GM12878 (cell line): ENCODE data around the gene FBXO39. TPM values are rescaled to one million over a fixed set of nuclear protein-coding genes. Genes with fewer than 3 reads are reported as not detected.

Experiments used
- ATAC-seq: fragments of 200-7000 bp; cut with Tn5 transposase; 3 replicates; pipeline ENCODE4 v1.9.1; 2020; ENCODE audit warnings: mild to moderate bottlenecking, moderate library complexity
- BruUV-seq: library from RNA; stranded (reverse); fragments of 400-500 nt; replicated peaks from 2 replicates; lab custom pipeline; 2021; lab: Mats Ljungman, UMichigan
- CTCF ChIA-PET: fragments of 300-600 bp; sonication (Branson Sonifier 250); formaldehyde crosslinking; extraction: SDS; loops from one replicate; lab custom pipeline; 2021; ENCODE audit warnings: inconsistent platforms; lab: Yijun Ruan, JAX
- POLR2A ChIA-PET: fragments of 350-600 bp; formaldehyde crosslinking; extraction: SDS; loops from one replicate; lab custom pipeline; 2021; ENCODE audit warnings: inconsistent platforms; lab: Charles Lee
- RAD21 ChIA-PET: fragments of 300-600 bp; sonication (Branson Sonifier 250); formaldehyde crosslinking; loops from one replicate; lab custom pipeline; 2023; ENCODE audit warnings: antibody characterized with exemption; ENCODE audit not compliant: unreplicated experiment; lab: Charles Lee
- SMC1A ChIA-PET: fragments of 300-600 bp; sonication (Branson Sonifier 250); formaldehyde crosslinking; loops from one replicate; lab custom pipeline; 2023; ENCODE audit not compliant: unreplicated experiment, uncharacterized antibody; lab: Charles Lee
- DNase-seq: peaks from one replicate; pipeline ENCODE4 v3.0.0-alpha.2; 2011; ENCODE audit warnings: low read depth, low spot score
- FAIRE-seq: peaks from 3 replicates; lab custom pipeline; 2011; peaks lifted over from hg19 to GRCh38; lab: Jason Lieb, UNC
- H2AFZ ChIP-seq: 2 replicates; pipeline ENCODE4 v1.6.0; 2011; ENCODE audit warnings: low read depth, low read length, control low read depth; ENCODE audit not compliant: control insufficient read depth
- H3K27ac ChIP-seq: 2 replicates; pipeline ENCODE4 v1.5.1; 2011; ENCODE audit warnings: control low read depth; ENCODE audit not compliant: control insufficient read depth, insufficient read depth
- H3K27me3 ChIP-seq, 2 experiments: replicated peaks in 1 of 2; 2 replicates each; pipeline versions ENCODE4 v1.6.0 to v1.6.1; 2011; ENCODE audit warnings: low read length in 1 of 2; ENCODE audit not compliant: control insufficient read depth in 2 of 2, insufficient read depth in 2 of 2
- H3K36me3 ChIP-seq, 2 experiments: 2 replicates each; pipeline ENCODE4 v1.5.1; 2011; ENCODE audit warnings: low read length in 1 of 2; ENCODE audit not compliant: control insufficient read depth in 2 of 2, insufficient read depth in 2 of 2
- H3K4me1 ChIP-seq: 2 replicates; pipeline ENCODE4 v1.6.1; 2011; ENCODE audit warnings: mild to moderate bottlenecking, low read length, moderate library complexity, mixed read lengths; ENCODE audit not compliant: control insufficient read depth, insufficient read depth
- H3K4me2 ChIP-seq: 2 replicates; pipeline ENCODE4 v1.6.0; 2011; ENCODE audit warnings: control low read depth; ENCODE audit not compliant: control insufficient read depth, insufficient read depth
- H3K4me3 ChIP-seq: fragments of 200-600 bp; sonication (generic); 2 replicates; pipeline ENCODE4 v1.5.1; 2016
- H3K79me2 ChIP-seq: 2 replicates; pipeline ENCODE4 v1.6.0; 2011; ENCODE audit warnings: low read length; ENCODE audit not compliant: control insufficient read depth, insufficient read depth
- H3K9ac ChIP-seq: 2 replicates; pipeline ENCODE4 v1.8.0; 2011; ENCODE audit warnings: low read length, control low read depth, mixed read lengths; ENCODE audit not compliant: control insufficient read depth, insufficient read depth
- H3K9me3 ChIP-seq: replicated peaks from 3 replicates; pipeline ENCODE4 v1.5.1; 2011; ENCODE audit warnings: mild to moderate bottlenecking, low read length; ENCODE audit not compliant: control insufficient read depth, insufficient read depth
- H4K20me1 ChIP-seq: 2 replicates; pipeline ENCODE4 v1.6.0; 2011; ENCODE audit not compliant: control insufficient read depth, insufficient read depth
- ASH2L ChIP-seq: fragments of 300-600, 200-600 bp; sonication (generic); IDR thresholded peaks from 2 replicates; pipeline ENCODE4 v1.6.1; 2017; ENCODE audit warnings: low read depth, mild to moderate bottlenecking, borderline replicate concordance
- ATF2 ChIP-seq: IDR thresholded peaks from 2 replicates; pipeline ENCODE4 v1.6.1; 2012; ENCODE audit warnings: low read length, inconsistent platforms
- JUNB ChIP-seq: IDR thresholded peaks from 2 replicates; pipeline ENCODE4 v1.6.1; 2016; ENCODE audit warnings: antibody characterized with exemption, mild to moderate bottlenecking
- NFYB ChIP-seq: IDR thresholded peaks from 2 replicates; pipeline ENCODE4 v1.6.1; 2011; ENCODE audit warnings: low read depth, mild to moderate bottlenecking, low read length, improper control_type of control experiment, moderate library complexity; ENCODE audit not compliant: insufficient read depth
- NR2C2 ChIP-seq: IDR thresholded peaks from 2 replicates; pipeline ENCODE4 v1.6.1; 2011; ENCODE audit warnings: borderline replicate concordance, low read depth; ENCODE audit not compliant: control insufficient read depth, insufficient read length
- SMC3 ChIP-seq: IDR thresholded peaks from 2 replicates; pipeline ENCODE4 v1.6.1; 2011; ENCODE audit warnings: low read length, improper control_type of control experiment, borderline replicate concordance
- SREBF2 ChIP-seq: IDR thresholded peaks from 2 replicates; pipeline ENCODE4 v1.6.1; 2012; ENCODE audit warnings: mild to moderate bottlenecking, low read length
- STAT3 ChIP-seq: IDR thresholded peaks from 2 replicates; pipeline ENCODE4 v1.6.1; 2011; ENCODE audit warnings: low read depth, low read length, improper control_type of control experiment
- TARDBP ChIP-seq: IDR thresholded peaks from 2 replicates; pipeline ENCODE4 v1.6.1; 2016; ENCODE audit warnings: borderline replicate concordance
- USF2 ChIP-seq: IDR thresholded peaks from 2 replicates; pipeline ENCODE4 v1.6.1; 2011; ENCODE audit warnings: low read depth, low read length, improper control_type of control experiment, borderline replicate concordance
- YBX1 ChIP-seq: fragments of 450-650 bp; IDR thresholded peaks from 2 replicates; pipeline ENCODE4 v1.6.1; 2016; ENCODE audit warnings: antibody characterized with exemption
- ZNF384 ChIP-seq: IDR thresholded peaks from 2 replicates; pipeline ENCODE4 v1.6.1; 2012; ENCODE audit warnings: low read depth, mild to moderate bottlenecking, low read length, improper control_type of control experiment, borderline replicate concordance
- WGBS: methylation state at CpG from one replicate; pipeline ENCODE4 v1.1.6; 2016; ENCODE audit warnings: low lambda C conversion rate; ENCODE audit not compliant: insufficient replicate concordance, insufficient coverage; ENCODE audit errors: missing lambda C conversion rate; 5-methylcytosine and 5-hydroxymethylcytosine counted together
- in situ Hi-C: fragments of 300-500 bp; cut with MboI; formaldehyde crosslinking; loops from 9 replicates; pipeline ENCODE4 v1.14.3; 2018; ENCODE audit warnings: mixed read lengths
- intact Hi-C: fragments of 100-400 bp; cut with micrococcal nuclease; formaldehyde crosslinking; loops from one replicate; pipeline ENCODE4 v1.14.2; 2022; ENCODE audit not compliant: unreplicated experiment
- polyA plus RNA-seq, 11 experiments: library from polyadenylated mRNA; depleted of rRNA in 4 of 11; unstranded in 6 of 11; stranded (reverse) in 5 of 11; fragments of >200 nt; fragmentation: Nextera tagmentation in 4 of 11; fragmentation: Illumina TruSeq in 1 of 11; extraction: Ambion mirVana in 4 of 11; extraction: Trizol in 1 of 11; gene quantifications; 1 replicate in 1 of 11; 2 replicates in 10 of 11; pipeline versions ENCODE4 v1.2.1 to v1.2.3, GENCODE V29; 2011 to 2016; ENCODE audit warnings: inconsistent platforms in 2 of 11, missing spikeins in 2 of 11, low read depth in 1 of 11
- total RNA-seq, 4 experiments: library from RNA; depleted of rRNA in 3 of 4; stranded (reverse); fragments of >200 nt in 3 of 4; fragmentation: Illumina TruSeq in 1 of 4; extraction: Trizol in 1 of 4; gene quantifications; 2 replicates each; pipeline versions ENCODE4 v1.2.1 to v1.2.3, GENCODE V29; 2013 to 2021
- TF ChIP-seq, protein P1 (sequence below): IDR thresholded peaks from 2 replicates; pipeline ENCODE4 v1.6.1; 2011; ENCODE audit warnings: borderline replicate concordance, low read depth, mild to moderate bottlenecking, moderate library complexity, mixed read lengths, low read length; ENCODE audit not compliant: insufficient read depth; ENCODE audit errors: extremely low read length

Gene FBXO39
- total and polyA plus RNA-seq, 10 of the 15 experiments (the other 5 are each of a cell fraction or from before 2014, with no cell fraction given): 0.05 to 0.62 (median 0.16) TPM; not detected in 6

GRCh38 chr17:6779411-6779810 is 3.4 kb downstream of the FBXO39 start:
- no peaks in the 10 kb centered on the region for H3K36me3 ChIP-seq
- CTCF ChIA-PET: interaction anchor here (0.9 kb wide), 1 partner anchor 45 kb away, joined by 4 read pairs; no protein-coding TSS in a partner anchor
- RAD21 ChIA-PET: no interaction called here
- H3K9me3 ChIP-seq: peaks cover 1% of the 10 kb centered on the region; the same call in 2 of the 3 replicates
- in situ Hi-C loops (no loop called here), intact Hi-C loops (no loop called here)
- SMC1A ChIA-PET: no interaction called here
- no peaks in the 10 kb centered on the region for H3K4me1 ChIP-seq
- ATAC-seq (no peak), FAIRE-seq (no peak), DNase-seq (no peak)
- no peak overlapping the region for H3K27ac ChIP-seq
- no peak overlapping the region for H3K9ac ChIP-seq
- H3K4me3 ChIP-seq: no peak overlapping the region
- no peaks in the 10 kb centered on the region for H3K79me2 ChIP-seq
- WGBS: 0% methylated on average over 2 of the region's 2 CpGs
- TF ChIP-seq USF2 (no peak), JUNB (no peak), ASH2L (no peak), NR2C2 (no peak), TARDBP (no peak), NFYB (no peak), ZNF384 (no peak), SMC3 (no peak), SREBF2 (no peak), STAT3 (no peak), YBX1 (no peak), ATF2 (no peak)
- TF ChIP-seq, protein P1, sequence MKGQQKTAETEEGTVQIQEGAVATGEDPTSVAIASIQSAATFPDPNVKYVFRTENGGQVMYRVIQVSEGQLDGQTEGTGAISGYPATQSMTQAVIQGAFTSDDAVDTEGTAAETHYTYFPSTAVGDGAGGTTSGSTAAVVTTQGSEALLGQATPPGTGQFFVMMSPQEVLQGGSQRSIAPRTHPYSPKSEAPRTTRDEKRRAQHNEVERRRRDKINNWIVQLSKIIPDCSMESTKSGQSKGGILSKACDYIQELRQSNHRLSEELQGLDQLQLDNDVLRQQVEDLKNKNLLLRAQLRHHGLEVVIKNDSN: no peak
- no peaks in the 10 kb centered on the region for H3K27me3 ChIP-seq
- POLR2A ChIA-PET: no interaction called here
- BruUV-seq: no TSS peak
- H3K4me2 ChIP-seq: no peak overlapping the region
- no peak overlapping the region for H2AFZ ChIP-seq
- H4K20me1 ChIP-seq: no peaks in the 10 kb centered on the region
